Epithelial cell of proximal tubule (primary cell): ENCODE measurements around the gene ZSWIM6. TPM values are rescaled to one million over a fixed set of nuclear protein-coding genes. Genes with fewer than 3 reads are reported as not detected.

Experiments
- DNase-seq: peaks from one replicate; pipeline ENCODE4 v3.0.0-alpha.2; 2011; ENCODE audit warnings: low read depth
- H3K4me3 ChIP-seq: 2 replicates; pipeline ENCODE4 v1.5.1; 2011; ENCODE audit warnings: low read depth, mild to moderate bottlenecking, low read length
- total RNA-seq: library from RNA; depleted of rRNA; stranded (reverse); fragments of >200 nt; gene quantifications from 2 replicates; pipeline ENCODE4 v1.2.3, GENCODE V29; 2015
- TF ChIP-seq, protein P1 (sequence below): conservative IDR thresholded peaks from 2 replicates; pipeline ENCODE4 v1.5.1; 2012; ENCODE audit warnings: low read depth, mild to moderate bottlenecking, low read length

Gene ZSWIM6
- total RNA-seq, 1 donor from 2014 or later, result 8.2 TPM

DNA sequence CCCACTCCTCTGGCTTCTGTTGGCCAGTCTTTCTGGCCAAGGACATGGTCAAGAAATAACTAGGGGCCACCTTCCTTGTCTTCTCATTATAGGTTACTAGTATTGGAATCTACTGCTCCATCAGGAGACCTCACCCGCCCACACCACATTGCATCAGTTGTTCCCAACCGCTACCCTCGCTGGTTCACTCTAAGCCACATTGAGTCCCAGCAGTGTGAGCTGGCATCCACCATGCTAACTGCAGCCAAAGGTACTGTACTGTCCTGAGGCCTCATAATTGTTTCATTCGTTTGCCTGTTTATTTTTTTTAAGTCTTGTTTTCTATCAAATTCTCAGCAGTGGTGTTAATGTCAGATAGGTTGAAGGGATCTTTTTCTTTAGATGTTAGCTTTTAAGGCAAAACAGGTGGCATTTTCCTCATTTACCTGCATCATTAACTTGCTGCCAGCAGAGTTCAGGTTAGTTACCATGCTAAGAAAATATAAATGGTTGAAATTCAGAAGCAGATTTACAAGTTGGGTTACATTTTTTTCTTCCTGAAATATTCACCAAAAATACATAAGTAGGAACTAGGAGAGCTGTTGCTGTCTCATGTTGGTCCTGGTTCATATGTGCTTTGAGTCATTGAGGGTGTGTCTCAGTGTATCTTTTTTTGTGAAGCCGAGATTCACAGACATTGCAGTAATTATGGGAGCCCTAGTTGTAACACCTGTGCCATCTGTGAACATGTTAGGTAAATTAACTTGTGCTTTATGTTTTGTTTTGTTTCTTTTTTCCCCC is 206.9 kb downstream of the ZSWIM6 start:
- H3K4me3 ChIP-seq, result no peak overlapping the region
- DNase-seq, result no peak
- TF ChIP-seq, protein P1, sequence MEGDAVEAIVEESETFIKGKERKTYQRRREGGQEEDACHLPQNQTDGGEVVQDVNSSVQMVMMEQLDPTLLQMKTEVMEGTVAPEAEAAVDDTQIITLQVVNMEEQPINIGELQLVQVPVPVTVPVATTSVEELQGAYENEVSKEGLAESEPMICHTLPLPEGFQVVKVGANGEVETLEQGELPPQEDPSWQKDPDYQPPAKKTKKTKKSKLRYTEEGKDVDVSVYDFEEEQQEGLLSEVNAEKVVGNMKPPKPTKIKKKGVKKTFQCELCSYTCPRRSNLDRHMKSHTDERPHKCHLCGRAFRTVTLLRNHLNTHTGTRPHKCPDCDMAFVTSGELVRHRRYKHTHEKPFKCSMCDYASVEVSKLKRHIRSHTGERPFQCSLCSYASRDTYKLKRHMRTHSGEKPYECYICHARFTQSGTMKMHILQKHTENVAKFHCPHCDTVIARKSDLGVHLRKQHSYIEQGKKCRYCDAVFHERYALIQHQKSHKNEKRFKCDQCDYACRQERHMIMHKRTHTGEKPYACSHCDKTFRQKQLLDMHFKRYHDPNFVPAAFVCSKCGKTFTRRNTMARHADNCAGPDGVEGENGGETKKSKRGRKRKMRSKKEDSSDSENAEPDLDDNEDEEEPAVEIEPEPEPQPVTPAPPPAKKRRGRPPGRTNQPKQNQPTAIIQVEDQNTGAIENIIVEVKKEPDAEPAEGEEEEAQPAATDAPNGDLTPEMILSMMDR, result no peak

DNA sequence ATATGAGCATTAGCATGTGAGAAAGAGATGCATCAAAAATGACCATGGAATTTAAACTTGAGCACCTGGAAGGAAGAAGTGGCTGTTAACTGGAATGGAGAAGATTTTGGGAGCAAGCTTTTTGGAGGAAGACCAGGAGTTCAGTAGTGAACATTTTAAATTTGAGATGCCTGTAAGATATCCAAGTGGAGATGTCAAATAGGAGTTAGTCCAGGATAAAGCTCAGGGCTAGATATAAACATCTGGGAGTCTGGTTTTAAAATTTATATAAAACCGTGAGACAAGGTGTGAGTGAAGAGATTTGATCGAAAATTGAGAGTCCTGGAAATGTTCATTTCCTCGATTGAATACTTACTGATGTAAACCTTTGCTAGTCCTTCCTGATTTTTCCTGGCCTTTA is 217.5 kb downstream of the ZSWIM6 start:
- no peak overlapping the region for H3K4me3 ChIP-seq
- DNase-seq, result no peak
- TF ChIP-seq, protein P1, result no peak

DNA sequence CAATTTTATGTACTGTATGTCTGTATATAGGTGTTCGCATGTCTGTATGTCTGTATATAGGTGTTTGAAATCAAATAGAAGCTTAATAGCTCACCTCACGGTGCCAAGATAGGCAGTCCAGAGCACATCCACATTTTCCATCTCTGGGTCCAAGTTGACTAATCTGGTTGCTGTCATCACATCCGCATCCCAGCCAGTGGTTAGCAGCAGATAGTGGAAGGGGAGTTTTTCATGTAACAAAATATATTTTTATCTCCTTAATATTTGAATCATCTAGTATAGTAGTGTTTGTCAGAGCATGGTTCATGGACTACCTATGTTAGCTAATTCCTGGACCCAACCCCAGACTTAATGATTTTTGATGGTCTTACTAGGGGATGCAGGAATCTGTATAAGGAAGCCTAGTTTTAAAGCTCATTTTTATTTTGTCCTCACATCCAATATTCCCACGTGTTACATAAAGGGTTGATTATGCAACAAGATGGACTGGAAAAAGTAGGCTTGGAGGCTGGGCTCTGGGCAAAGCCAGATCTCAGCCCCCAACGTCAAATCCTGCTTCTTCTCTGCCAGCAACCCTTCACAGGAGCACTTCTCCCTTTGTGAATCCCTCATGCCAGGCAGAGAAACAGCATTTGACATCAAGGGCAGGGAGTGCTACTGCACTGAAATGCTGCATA is 219.7 kb downstream of the ZSWIM6 start:
- no peak overlapping the region for H3K4me3 ChIP-seq
- no peak for DNase-seq
- TF ChIP-seq, protein P1, result no peak

DNA sequence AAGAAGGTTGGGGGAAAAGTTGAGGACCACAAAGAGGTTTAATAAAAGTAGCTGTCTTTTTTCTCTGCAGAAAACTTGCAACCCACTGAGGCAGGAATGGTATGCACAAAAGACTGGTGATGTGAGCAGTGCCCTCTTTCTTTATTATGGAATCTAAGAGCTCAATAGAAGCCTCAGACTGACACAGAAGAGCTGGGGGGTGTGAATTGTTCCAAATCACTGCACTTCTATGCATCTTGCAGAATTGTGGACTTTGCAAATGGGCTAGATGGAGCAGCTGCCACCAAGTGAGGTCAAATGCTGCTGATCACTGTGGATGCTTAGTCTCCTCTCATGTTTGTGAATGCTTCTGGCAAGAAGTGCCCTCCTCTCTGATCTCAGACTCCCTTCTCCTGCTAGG is 227.1 kb downstream of the ZSWIM6 start:
- TF ChIP-seq, protein P1, result no peak
- H3K4me3 ChIP-seq, result no peak overlapping the region
- DNase-seq, result no peak

DNA sequence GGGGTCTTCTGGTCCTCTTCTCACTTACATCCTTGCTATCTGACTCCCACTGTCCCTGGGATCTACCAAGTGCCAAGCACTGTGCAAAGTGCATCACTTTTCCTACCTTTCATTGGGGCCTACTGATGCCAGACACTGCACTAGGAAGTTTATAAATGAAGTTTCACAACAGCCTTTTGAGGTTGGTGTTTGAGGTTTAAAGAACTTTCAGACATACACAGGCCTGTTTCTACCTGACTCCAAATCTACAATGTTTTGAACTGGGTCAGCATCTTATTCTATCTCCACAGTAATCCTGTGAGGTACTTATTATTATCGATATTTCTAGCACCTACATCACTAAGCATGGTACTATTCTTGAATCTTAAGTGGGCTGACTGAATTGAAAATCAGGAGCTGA is 227.7 kb downstream of the ZSWIM6 start:
- H3K4me3 ChIP-seq, result no peak overlapping the region
- no peak for DNase-seq
- TF ChIP-seq, protein P1, result no peak

DNA sequence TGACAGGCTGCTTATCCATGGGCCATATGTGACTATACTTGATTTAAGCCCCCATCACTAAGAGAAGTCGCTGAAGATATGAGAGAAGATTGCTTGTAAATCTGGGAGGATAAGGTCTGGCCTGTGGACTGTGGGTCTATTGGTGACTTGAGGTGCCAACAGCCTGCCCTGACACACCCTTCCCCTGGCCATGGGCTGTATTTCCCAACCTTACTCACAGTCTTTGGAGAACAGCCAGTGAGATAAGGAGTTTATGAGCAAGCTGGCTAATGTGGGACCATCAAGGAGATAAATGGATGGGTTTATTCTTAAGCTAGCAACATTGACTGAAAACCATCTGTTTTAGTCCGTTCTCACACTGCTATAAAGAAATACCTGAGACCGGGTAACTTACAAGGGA is 231.3 kb downstream of the ZSWIM6 start:
- no peak overlapping the region for H3K4me3 ChIP-seq
- DNase-seq, result no peak
- TF ChIP-seq, protein P1, result no peak
